SK-N-SH (cell line): ENCODE results near the gene GRM5. TPM values are rescaled to one million over a fixed set of nuclear protein-coding genes. Genes with fewer than 3 reads are reported as not detected.

Experiments
- CTCF ChIA-PET: fragments of 300-600, 350-600 bp; formaldehyde crosslinking; extraction: SDS; loops from one replicate; lab custom pipeline; 2021; lab: Yijun Ruan, JAX
- POLR2A ChIA-PET: fragments of 350-600 bp; sonication (Branson Sonifier 250); formaldehyde crosslinking; extraction: SDS; loops from one replicate; lab custom pipeline; 2020; ENCODE audit warnings: antibody characterized with exemption, inconsistent platforms; lab: Yijun Ruan, JAX
- DNase-seq: peaks from one replicate; pipeline ENCODE4 v3.0.0; 2012
- H2AFZ ChIP-seq: fragments of 200-600 bp; sonication (generic); 2 replicates; pipeline ENCODE4 v1.8.1; 2016; ENCODE audit warnings: antibody characterized with exemption, mild to moderate bottlenecking, low read depth
- H3F3A ChIP-seq: fragments of 200-600 bp; sonication (generic); replicated peaks from 2 replicates; pipeline ENCODE3; 2016; ENCODE audit warnings: antibody characterized with exemption, mild to moderate bottlenecking; ENCODE audit not compliant: insufficient read depth
- H3K27ac ChIP-seq, 2 experiments: fragments of 200-500 bp in 1 of 2; fragments of 200-600 bp in 1 of 2; sonication (Bioruptor generic) in 1 of 2; sonication (generic), shearing (Covaris generic) in 1 of 2; 2 replicates each; pipeline versions ENCODE4 v1.5.1 to v1.6.1; 2014 to 2016; ENCODE audit warnings: low read depth in 2 of 2, inconsistent platforms in 1 of 2, low read length in 1 of 2, mild to moderate bottlenecking in 1 of 2, mixed read lengths in 1 of 2
- H3K27me3 ChIP-seq: fragments of 200-600 bp; sonication (generic), shearing (Covaris generic); 2 replicates; pipeline ENCODE4 v1.6.1; 2016; ENCODE audit warnings: mixed run types; ENCODE audit not compliant: insufficient read depth
- H3K36me3 ChIP-seq, 2 experiments: fragments of 200-500 bp in 1 of 2; fragments of 200-600 bp in 1 of 2; sonication (Bioruptor generic) in 1 of 2; sonication (generic) in 1 of 2; replicated peaks in 1 of 2; 2 replicates each; pipeline versions ENCODE3 to v1.5.1; 2014 to 2016; ENCODE audit warnings: low read length in 1 of 2, mild to moderate bottlenecking in 1 of 2; ENCODE audit not compliant: insufficient read depth in 2 of 2, control insufficient read depth in 1 of 2
- H3K4me1 ChIP-seq, 2 experiments: fragments of 200-500 bp in 1 of 2; fragments of 200-600 bp in 1 of 2; sonication (Bioruptor generic) in 1 of 2; sonication (generic), shearing (Covaris generic) in 1 of 2; 2 replicates each; pipeline versions ENCODE4 v1.5.1 to v1.6.1; 2014 to 2016; ENCODE audit warnings: low read depth in 1 of 2, low read length in 1 of 2, mixed run types in 1 of 2; ENCODE audit not compliant: insufficient read depth in 2 of 2, control insufficient read depth in 1 of 2
- H3K4me2 ChIP-seq: fragments of 200-600 bp; sonication (generic), shearing (Covaris generic); 2 replicates; pipeline ENCODE4 v1.6.1; 2017; ENCODE audit warnings: mixed run types
- H3K4me3 ChIP-seq, 2 experiments: fragments of 200-500 bp in 1 of 2; fragments of 200-600 bp in 1 of 2; sonication (Bioruptor generic) in 1 of 2; sonication (generic), shearing (Covaris generic) in 1 of 2; 2 replicates each; pipeline versions ENCODE4 v1.5.1 to v1.8.1; 2014 to 2016; ENCODE audit warnings: low read depth in 2 of 2, inconsistent platforms in 1 of 2, low read length in 1 of 2, mild to moderate bottlenecking in 1 of 2, mixed read lengths in 1 of 2, moderate library complexity in 1 of 2
- H3K79me2 ChIP-seq: fragments of 200-600 bp; sonication (generic); 2 replicates; pipeline ENCODE4 v1.8.1; 2017; ENCODE audit warnings: mild to moderate bottlenecking; ENCODE audit not compliant: insufficient read depth
- H3K9ac ChIP-seq: fragments of 200-600 bp; sonication (generic); 2 replicates; pipeline ENCODE4 v1.6.1; 2017; ENCODE audit warnings: mixed run types
- H3K9me2 ChIP-seq: fragments of 200-600 bp; sonication (generic); 2 replicates; pipeline ENCODE4 v1.6.1; 2017; ENCODE audit warnings: mixed run types
- H3K9me3 ChIP-seq: fragments of 200-600 bp; sonication (generic); 2 replicates; pipeline ENCODE4 v1.6.1; 2017; ENCODE audit warnings: mixed run types, mild to moderate bottlenecking, moderate library complexity
- H4K20me1 ChIP-seq: fragments of 200-600 bp; sonication (generic); 2 replicates; pipeline ENCODE4 v1.6.1; 2017; ENCODE audit warnings: mild to moderate bottlenecking, mixed run types; ENCODE audit not compliant: insufficient read depth
- CTCF ChIP-seq: fragments of 200-600 bp; sonication (generic); IDR thresholded peaks from 2 replicates; pipeline ENCODE4 v1.6.1; 2017; ENCODE audit warnings: antibody characterized with exemption, mild to moderate bottlenecking, moderate library complexity
- EP300 ChIP-seq, 2 experiments: IDR thresholded peaks; 2 replicates each; pipeline versions ENCODE4 v1.4.0 to v1.6.1; 2012; ENCODE audit warnings: borderline replicate concordance in 1 of 2, low read depth in 1 of 2, low read length in 1 of 2
- EZH2phosphoT487 ChIP-seq: fragments of 200-600 bp; sonication (generic); IDR thresholded peaks from 2 replicates; pipeline ENCODE4 v1.6.1; 2017; ENCODE audit warnings: low read depth, mixed run types, mild to moderate bottlenecking, antibody characterized with exemption, moderate library complexity, borderline replicate concordance
- FOSL2 ChIP-seq: IDR thresholded peaks from 2 replicates; pipeline ENCODE4 v1.4.0; 2012; ENCODE audit warnings: low read depth, mild to moderate bottlenecking, moderate library complexity, borderline replicate concordance
- FOXM1 ChIP-seq: IDR thresholded peaks from 2 replicates; pipeline ENCODE4 v1.4.0; 2012; ENCODE audit warnings: low read depth, mild to moderate bottlenecking
- GABPA ChIP-seq: IDR thresholded peaks from 2 replicates; pipeline ENCODE4 v1.4.0; 2012; ENCODE audit warnings: low read depth, mild to moderate bottlenecking
- GATA2 ChIP-seq: sonication (generic); formaldehyde crosslinking; IDR thresholded peaks from 2 replicates; pipeline ENCODE4 v1.5.0; 2020; ENCODE audit warnings: mild to moderate bottlenecking, missing genetic modification reagents
- JUND ChIP-seq: IDR thresholded peaks from 2 replicates; pipeline ENCODE4 v1.4.0; 2012
- MEF2A ChIP-seq: IDR thresholded peaks from 2 replicates; pipeline ENCODE4 v1.4.0; 2012; ENCODE audit warnings: low read depth, borderline replicate concordance
- NFIC ChIP-seq: IDR thresholded peaks from 2 replicates; pipeline ENCODE4 v1.4.0; 2012; ENCODE audit warnings: borderline replicate concordance
- PBX3 ChIP-seq: IDR thresholded peaks from 2 replicates; pipeline ENCODE4; 2012
- POLR2AphosphoS5 ChIP-seq: IDR thresholded peaks from 2 replicates; pipeline ENCODE4 v1.6.1; 2012; ENCODE audit warnings: low read depth, low read length
- RFX5 ChIP-seq: IDR thresholded peaks from 2 replicates; pipeline ENCODE4 v1.6.1; 2012; ENCODE audit warnings: mild to moderate bottlenecking, improper control_type of control experiment, low read length
- TAF1 ChIP-seq: IDR thresholded peaks from 2 replicates; pipeline ENCODE4 v1.6.1; 2012; ENCODE audit warnings: low read depth, mild to moderate bottlenecking, low read length, moderate library complexity, borderline replicate concordance
- TCF12 ChIP-seq: IDR thresholded peaks from 2 replicates; pipeline ENCODE4 v1.4.0; 2012
- TEAD4 ChIP-seq: IDR thresholded peaks from 2 replicates; pipeline ENCODE4 v1.4.0; 2012; ENCODE audit warnings: mild to moderate bottlenecking, borderline replicate concordance; ENCODE audit not compliant: insufficient read depth
- USF1 ChIP-seq: IDR thresholded peaks from 2 replicates; pipeline ENCODE4 v1.4.0; 2012; ENCODE audit warnings: low read depth, borderline replicate concordance
- YY1 ChIP-seq: IDR thresholded peaks from 2 replicates; pipeline ENCODE4 v1.4.0; 2012; ENCODE audit warnings: low read depth, mild to moderate bottlenecking
- WGBS: methylation state at CpG from one replicate; pipeline ENCODE4 v1.1.6; 2017; ENCODE audit warnings: low lambda C conversion rate; 5-methylcytosine and 5-hydroxymethylcytosine counted together
- polyA plus RNA-seq, 3 experiments: library from polyadenylated mRNA; depleted of rRNA; stranded (reverse); fragments of >200 nt; gene quantifications; 2 replicates each; pipeline ENCODE4 v1.2.3, GENCODE V29; 2012

The GRM5 gene
- polyA plus RNA-seq, 1 of the 3 experiments (the other 2 are of a cell fraction), result not detected

- CTCF ChIA-PET, result no interaction called here
Measured at GRCh38 chr11:88569342-88569741, 496.4 kb downstream of the GRM5 start.

GRCh38 chr11:88555829-88556202 lies 510.0 kb downstream of the GRM5 start:
- Histone ChIP-seq H3K9me2 (no peaks in the 10 kb centered on the region), H3K36me3 (no peaks in the 10 kb centered on the region), H3K79me2 (no peaks in the 10 kb centered on the region), H3K27ac (peak overlapping the region in 1 of 2 experiments; percentile 96; a peak in 2 of 4 replicates), H3K4me2 (peak overlapping the region; percentile 65; the same call in 1 of the 2 replicates), H3K4me3 (peak overlapping the region in 1 of 2 experiments; percentile 32; a peak in 2 of 4 replicates), H3K27me3 (no peaks in the 10 kb centered on the region), H3K4me1 (peaks cover 0 to 9% of the 10 kb centered on the region in 2 experiments; a peak in 1 of 4 replicates), H3K9me3 (no peaks in the 10 kb centered on the region), H2AFZ (peak overlapping the region; percentile 15; the same call in 1 of the 2 replicates), H4K20me1 (no peaks in the 10 kb centered on the region), H3F3A (peaks cover 25% of the 10 kb centered on the region), H3K9ac (peak overlapping the region; percentile 30; the same call in 1 of the 2 replicates)
- DNase-seq, result no peak
- peak; percentile 82 for TF ChIP-seq NFIC
- peak; percentile 41; the same call in 1 of the 2 replicates for TF ChIP-seq JUND
- TF ChIP-seq FOSL2, result peak; percentile 45; the same call in 1 of the 2 replicates
- peak in 1 of 2 experiments; percentile 71; a peak in 1 of 4 replicates for TF ChIP-seq EP300 (IDR thresholded peaks at IDR 0.05; ENCODE audit: borderline replicate concordance in 1 of 2, low read depth in 1 of 2, low read length in 1 of 2)
- no peak for TF ChIP-seq CTCF
- no peak for TF ChIP-seq MEF2A
- TF ChIP-seq TCF12, result peak; percentile 81
- TF ChIP-seq POLR2AphosphoS5, result peak; percentile 35; the same call in 1 of the 2 replicates
- peak; percentile 58; the same call in 1 of the 2 replicates for TF ChIP-seq PBX3
- no peak for TF ChIP-seq GATA2
- TF ChIP-seq TEAD4, result peak; percentile 44; the same call in 1 of the 2 replicates
- POLR2A ChIA-PET, result no interaction called here
- WGBS, result 30% methylated on average over 2 of the region's 2 CpGs
- CTCF ChIA-PET, result no interaction called here

More at GRCh38 chr11:88569342-88569741, 496.4 kb downstream of the GRM5 start:
- no peaks in the 10 kb centered on the region for H3K36me3 ChIP-seq
- no peaks in the 10 kb centered on the region for H3K9me3 ChIP-seq
- H3K9ac ChIP-seq, result no peak overlapping the region
- TF ChIP-seq USF1 (no peak), RFX5 (no peak), TAF1 (no peak), YY1 (no peak), EZH2phosphoT487 (no peak), FOXM1 (no peak), CTCF (no peak), JUND (no peak), GABPA (no peak)
- TF ChIP-seq, all 33 proteins: peak for 0
- DNase-seq, result no peak
- Histone ChIP-seq H4K20me1 (no peaks in the 10 kb centered on the region), H3F3A (no peaks in the 10 kb centered on the region), H2AFZ (no peak overlapping the region), H3K4me2 (no peak overlapping the region), H3K9me2 (no peaks in the 10 kb centered on the region), H3K79me2 (no peaks in the 10 kb centered on the region), H3K27me3 (no peaks in the 10 kb centered on the region; the same call in 1 of the 2 replicates), H3K4me3 (no peak overlapping the region), H3K4me1 (no peaks in the 10 kb centered on the region), H3K27ac (no peak overlapping the region)
- POLR2A ChIA-PET, result no interaction called here
